Astrocyte of the cerebellum (primary cell): ENCODE data around the gene C19orf12.
A peak's percentile ranks its signal among the peaks of the same experiment; 100 is the strongest.

Experiments
- DNase-seq: peaks from one replicate; pipeline ENCODE4 v3.0.0-alpha.2; 2011; ENCODE audit warnings: low read depth
- H3K4me3 ChIP-seq: 2 replicates; pipeline ENCODE4 v1.5.1; 2011; ENCODE audit warnings: mild to moderate bottlenecking, low read depth, low read length, moderate library complexity
- in situ Hi-C: cut with HindIII; loops from 2 replicates; pipeline ENCODE4 v1.10.0; 2017; ENCODE audit warnings: low sequenced_read_pairs
- TF ChIP-seq, protein P1 (sequence below): IDR thresholded peaks from 2 replicates; pipeline ENCODE4 v1.5.1; 2012; ENCODE audit warnings: low read length, low read depth, moderate library complexity, mild to moderate bottlenecking; ENCODE audit errors: missing control alignments

Gene C19orf12

DNA sequence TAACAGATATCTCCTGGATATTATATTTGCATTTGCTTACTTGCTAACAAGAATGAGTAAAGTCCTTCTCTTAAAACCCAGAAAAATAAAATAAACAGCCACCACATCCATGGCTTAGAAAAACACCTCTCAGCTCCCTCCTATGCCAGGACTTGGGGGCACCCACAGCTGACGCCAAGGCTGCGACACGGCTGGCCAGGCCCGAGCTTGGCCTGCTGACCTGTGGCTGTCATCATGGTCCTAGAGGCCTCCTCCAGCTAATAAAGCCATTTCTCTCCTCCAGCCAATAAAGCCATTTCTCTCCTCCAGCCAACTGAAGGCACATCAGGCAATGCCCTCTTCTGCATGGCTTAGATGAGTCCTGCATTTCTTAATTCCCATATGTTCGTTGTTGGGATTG is 20.9 kb downstream of the C19orf12 start:
- no peak for DNase-seq
- in situ Hi-C loops = no loop called here
- TF ChIP-seq, protein P1, sequence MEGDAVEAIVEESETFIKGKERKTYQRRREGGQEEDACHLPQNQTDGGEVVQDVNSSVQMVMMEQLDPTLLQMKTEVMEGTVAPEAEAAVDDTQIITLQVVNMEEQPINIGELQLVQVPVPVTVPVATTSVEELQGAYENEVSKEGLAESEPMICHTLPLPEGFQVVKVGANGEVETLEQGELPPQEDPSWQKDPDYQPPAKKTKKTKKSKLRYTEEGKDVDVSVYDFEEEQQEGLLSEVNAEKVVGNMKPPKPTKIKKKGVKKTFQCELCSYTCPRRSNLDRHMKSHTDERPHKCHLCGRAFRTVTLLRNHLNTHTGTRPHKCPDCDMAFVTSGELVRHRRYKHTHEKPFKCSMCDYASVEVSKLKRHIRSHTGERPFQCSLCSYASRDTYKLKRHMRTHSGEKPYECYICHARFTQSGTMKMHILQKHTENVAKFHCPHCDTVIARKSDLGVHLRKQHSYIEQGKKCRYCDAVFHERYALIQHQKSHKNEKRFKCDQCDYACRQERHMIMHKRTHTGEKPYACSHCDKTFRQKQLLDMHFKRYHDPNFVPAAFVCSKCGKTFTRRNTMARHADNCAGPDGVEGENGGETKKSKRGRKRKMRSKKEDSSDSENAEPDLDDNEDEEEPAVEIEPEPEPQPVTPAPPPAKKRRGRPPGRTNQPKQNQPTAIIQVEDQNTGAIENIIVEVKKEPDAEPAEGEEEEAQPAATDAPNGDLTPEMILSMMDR = no peak
- H3K4me3 ChIP-seq = no peak overlapping the region

DNA sequence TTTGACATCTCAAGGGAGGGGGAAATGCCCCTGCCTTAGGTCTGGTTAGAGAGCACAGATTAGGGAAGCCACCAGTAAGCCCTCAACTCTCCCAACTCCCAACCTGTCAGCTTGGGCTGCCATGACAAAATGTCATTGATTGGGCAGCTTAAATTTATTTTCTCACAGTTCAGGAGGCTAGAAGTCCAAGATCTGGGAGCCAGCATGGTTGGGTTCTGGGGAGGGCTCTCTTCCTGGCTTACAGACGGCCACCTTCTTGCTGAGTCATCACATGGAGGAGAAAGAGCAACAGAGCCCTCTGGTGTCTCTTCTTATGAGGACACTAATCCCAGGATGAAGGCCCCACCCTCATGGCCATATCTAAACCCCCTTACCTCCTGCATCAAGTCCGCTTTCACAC is 24.2 kb downstream of the C19orf12 start:
- TF ChIP-seq, protein P1 = peak; percentile 19
- no peak for DNase-seq
- in situ Hi-C loops = no loop called here
- H3K4me3 ChIP-seq = no peak overlapping the region

DNA sequence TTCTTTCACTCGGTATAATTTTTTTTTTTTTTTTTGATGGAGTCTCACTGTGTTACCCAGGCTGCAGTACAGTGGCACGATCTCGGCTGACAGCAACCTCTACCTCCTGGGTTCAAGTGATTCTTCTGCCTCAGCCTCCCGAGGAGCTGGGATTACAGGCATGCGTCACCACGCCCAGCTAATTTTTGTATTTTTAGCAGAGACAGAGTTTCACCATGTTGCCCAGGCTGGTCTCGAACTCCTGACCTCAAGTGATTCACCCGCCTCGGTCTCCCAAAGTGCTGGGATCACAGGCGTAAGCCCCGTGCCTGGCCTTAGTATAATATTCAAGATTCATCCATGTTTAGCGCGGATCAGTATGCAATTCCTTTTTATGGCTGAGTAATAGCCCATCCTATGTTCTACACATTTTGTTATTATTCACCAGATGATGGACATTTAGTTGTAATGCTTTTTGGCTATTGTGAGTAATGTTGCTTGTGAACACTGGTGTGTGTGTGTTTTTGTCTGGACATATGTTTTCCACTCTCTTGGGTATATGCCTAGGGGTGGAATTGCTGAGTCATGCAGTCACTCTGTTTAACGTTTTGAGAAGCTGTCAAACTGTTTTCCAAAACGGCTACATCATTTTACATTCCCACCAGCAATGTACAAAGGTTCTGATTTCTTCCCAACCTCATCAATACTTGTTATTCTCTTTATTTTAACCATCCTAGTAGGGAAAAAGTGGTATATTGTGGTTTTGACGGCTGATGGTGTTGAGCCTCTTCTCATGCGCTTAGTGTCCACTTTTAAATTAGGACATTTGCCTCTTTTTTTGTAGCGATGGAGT is 26.9 kb downstream of the C19orf12 start:
- TF ChIP-seq, protein P1 = no peak
- H3K4me3 ChIP-seq = no peak overlapping the region
- DNase-seq = no peak
- in situ Hi-C loops = no loop called here

DNA sequence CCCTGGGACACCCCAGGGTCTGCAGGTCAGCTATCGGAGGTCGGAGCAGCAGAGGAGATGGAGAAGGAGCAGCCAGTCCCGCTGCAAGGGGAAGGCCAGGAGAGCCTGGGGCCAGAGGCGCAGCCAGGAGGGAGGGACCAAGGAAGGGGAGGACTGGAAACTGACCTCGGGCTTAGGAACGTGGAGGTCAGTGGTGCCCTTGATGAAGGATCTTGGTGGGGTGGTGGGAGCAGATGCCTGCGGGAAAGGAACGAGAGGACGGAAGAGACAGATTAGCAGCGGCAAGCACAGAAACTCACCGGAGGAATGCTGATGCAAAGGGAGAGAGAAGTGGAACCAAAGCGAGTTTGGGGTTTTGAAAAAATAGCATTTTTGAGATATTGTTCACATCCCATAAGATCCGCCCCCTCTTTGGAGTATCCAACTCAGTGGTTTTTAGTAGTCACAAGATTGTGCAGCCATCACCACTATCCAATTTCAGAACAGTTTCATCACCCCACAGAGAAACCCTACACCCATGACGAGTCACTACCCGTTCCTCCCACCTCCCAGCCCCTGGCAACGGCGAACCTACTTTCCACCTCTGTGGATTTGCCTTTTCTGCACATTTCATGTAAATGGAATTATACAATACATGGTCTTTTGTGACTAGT is 27.7 kb downstream of the C19orf12 start:
- TF ChIP-seq, protein P1 = no peak
- in situ Hi-C loops = no loop called here
- peak; percentile 97 for DNase-seq
- peak overlapping the region; percentile 28 for H3K4me3 ChIP-seq

DNA sequence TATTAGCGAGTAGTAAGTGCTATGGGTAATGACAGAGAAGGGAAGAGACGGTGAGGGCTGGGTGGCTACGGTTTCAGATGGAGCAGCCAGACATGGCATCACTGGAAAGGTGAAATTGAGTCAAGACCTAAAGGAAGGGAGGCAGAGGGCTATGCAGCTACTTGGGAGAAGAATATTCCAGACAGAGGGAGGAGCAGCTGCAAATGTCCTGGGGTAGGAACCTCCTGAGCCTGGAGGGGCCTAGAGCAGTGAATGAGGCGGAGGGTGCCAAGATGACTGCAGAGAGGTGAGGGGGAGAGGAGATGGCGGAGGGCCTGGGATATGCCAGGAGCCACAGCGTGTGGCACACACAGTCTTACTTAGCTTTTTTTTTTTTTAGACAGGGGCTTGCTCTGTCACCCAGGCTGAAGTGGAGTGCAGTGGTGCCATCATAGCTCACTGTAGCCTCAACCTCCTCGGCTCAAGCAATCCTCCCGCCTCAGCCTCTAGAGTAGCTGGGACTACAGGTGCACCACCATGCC is 28.7 kb downstream of the C19orf12 start:
- in situ Hi-C loops = no loop called here
- TF ChIP-seq, protein P1 = no peak
- DNase-seq = no peak
- H3K4me3 ChIP-seq = no peak overlapping the region

DNA sequence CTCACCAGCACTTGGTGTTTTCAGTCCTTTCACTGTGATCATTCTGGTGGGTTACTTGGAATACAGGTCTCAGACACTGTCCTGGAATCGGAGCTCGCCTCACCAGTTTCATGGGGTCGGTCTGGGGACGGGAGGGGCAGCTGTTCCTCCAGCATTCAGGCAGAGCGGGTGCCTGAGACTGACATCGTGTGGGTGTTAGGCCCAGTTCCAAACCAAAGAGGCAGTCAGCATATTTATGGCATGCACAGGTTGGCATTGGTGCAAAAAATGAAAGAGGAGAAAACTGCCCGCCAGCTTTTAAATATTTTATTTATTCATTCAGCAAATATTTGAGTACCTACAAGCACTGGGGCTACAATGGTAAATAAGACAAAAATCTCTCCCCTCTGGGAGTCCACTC is 29.7 kb downstream of the C19orf12 start:
- TF ChIP-seq, protein P1 = no peak
- in situ Hi-C loops = no loop called here
- no peak for DNase-seq
- no peak overlapping the region for H3K4me3 ChIP-seq
